C4-2B (cell line): Measurements from ENCODE around the gene FAM193A.

ENCODE experiments used
- CTCF ChIP-seq: fragments of 450-650 bp; conservative IDR thresholded peaks from 2 replicates; pipeline ENCODE4 v1.5.1; 2017; ENCODE audit warnings: mild to moderate bottlenecking
- ZFX ChIP-seq: fragments of 450-650 bp; IDR thresholded peaks from 2 replicates; pipeline ENCODE4 v1.6.1; 2017

- TF ChIP-seq CTCF: no peak
- no peak for TF ChIP-seq ZFX
These were observed 101.6 kb downstream of the FAM193A start for GRCh38 chr4:2637956-2638552.
